EL (cell line): ENCODE measurements around the gene ZNF799.
"Not testable (repeated sequence)": the region's sequence is repeated elsewhere in the genome, so short reads cannot be mapped to it uniquely, and the experiment has no call there.

ENCODE experiments used
- DNase-seq: peaks from one replicate; pipeline ENCODE4 v3.0.0-alpha.2; 2016

ZNF799 gene

DNA sequence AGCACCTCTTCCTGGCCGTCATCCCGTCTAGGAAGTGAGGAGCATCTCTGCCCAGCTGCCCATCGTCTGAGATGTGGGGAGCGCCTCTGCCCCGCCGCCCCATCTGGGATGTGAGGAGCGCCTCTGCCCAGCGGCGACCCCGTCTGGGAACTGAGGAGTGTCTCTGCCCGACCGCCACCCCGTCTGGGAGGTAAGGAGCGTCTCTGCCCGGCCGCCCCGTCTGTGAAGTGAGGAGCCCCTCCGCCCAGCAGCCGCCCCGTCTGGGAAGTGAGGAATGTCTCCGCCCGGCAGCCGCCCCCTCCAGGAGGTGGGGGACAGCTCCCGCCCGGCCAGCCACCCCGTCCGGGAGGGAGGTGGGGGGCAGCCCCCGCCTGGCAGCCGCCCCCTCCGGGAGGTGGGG lies 38.8 kb downstream of the ZNF799 start:
- not testable (repeated sequence) for DNase-seq

DNA sequence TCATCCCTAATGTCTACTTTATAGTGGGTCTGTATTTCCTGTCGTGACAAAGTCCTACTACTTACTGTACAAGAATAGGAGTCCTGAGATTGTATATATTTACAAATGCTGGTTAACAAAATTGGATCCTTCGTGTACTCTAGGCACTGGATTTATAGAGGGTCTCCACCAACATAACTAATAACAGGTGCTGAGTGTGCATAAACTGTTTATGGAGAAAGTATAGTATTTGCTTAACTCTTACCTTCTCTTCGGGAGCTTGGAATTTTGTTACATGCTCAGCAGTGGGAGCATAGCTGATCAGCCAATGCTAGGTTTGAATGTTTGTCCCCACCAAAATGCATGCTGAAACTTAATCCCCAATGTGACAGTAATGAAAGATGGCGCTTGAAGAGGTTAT lies 47.7 kb downstream of the ZNF799 start:
- DNase-seq: no peak

DNA sequence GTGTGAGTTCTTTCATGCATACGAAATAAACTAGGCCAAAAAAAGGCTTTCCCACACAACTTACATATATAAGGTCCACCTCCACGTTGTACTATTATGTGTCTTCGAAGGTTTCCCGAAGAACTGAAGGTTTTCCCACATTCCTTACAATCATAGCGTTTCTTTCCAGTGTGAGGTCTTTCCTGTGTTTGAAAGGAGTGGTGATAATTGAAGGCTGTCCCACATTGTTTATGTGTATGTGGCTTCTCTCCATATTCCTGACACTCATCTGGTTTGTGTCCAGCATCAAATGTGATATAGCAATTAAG lies 50.2 kb downstream of the ZNF799 start:
- DNase-seq: no peak

GRCh38 chr19:12350185-12350889 lies 50.7 kb downstream of the ZNF799 start:
- no peak for DNase-seq

- no peak for DNase-seq
Observed at GRCh38 chr19:12346896-12347295, 54.2 kb downstream of the ZNF799 start.

DNA sequence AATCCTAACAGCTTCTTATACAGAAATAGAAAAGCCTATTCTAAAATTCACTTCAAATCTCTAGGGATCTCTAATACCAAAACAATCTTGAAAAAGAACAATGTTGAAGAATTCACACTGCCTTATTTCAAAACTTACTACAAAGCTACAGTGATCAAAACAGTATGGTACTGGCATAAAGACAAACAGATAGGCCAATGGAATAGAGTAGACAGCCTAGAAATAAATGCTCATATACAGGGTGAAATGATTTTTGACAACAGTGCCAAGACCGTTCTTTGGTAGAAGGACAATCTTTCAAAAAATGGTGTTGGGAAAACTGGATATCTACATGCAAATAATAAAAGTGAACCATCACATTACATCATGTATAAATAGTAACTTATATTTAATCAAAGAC lies 55.9 kb downstream of the ZNF799 start:
- no peak for DNase-seq
